NOMO-1 treated with dmso at 0.1 percent for 144 hours (cell line): ENCODE measurements around the gene EXOC6B.

Experiments used
- DNase-seq: peaks from one replicate; lab custom pipeline; 2025; ENCODE audit not compliant: unreplicated experiment; lab: John Stamatoyannopoulos, UW

The EXOC6B gene

GRCh38 chr2:72183016-72183415 lies 642.8 kb downstream of the EXOC6B start:
- DNase-seq = no peak

GRCh38 chr2:72182547-72182946 lies 643.3 kb downstream of the EXOC6B start:
- no peak for DNase-seq

GRCh38 chr2:72181616-72182015 lies 644.2 kb downstream of the EXOC6B start:
- no peak for DNase-seq

- DNase-seq = no peak
Measured at GRCh38 chr2:72180351-72180750, 645.5 kb downstream of the EXOC6B start.

GRCh38 chr2:72178551-72178950 lies 647.3 kb downstream of the EXOC6B start:
- DNase-seq = no peak

- no peak for DNase-seq
Measured at GRCh38 chr2:72176281-72176680, 649.6 kb downstream of the EXOC6B start.

- no peak for DNase-seq
Measured at GRCh38 chr2:72175636-72176035, 650.2 kb downstream of the EXOC6B start.

- no peak for DNase-seq
Measured at GRCh38 chr2:72173640-72174321, 652.1 kb downstream of the EXOC6B start.

- no peak for DNase-seq
Measured at GRCh38 chr2:72172478-72172877, 653.4 kb downstream of the EXOC6B start.

- DNase-seq = no peak
Measured at GRCh38 chr2:72166279-72166678, 659.6 kb downstream of the EXOC6B start.

- DNase-seq = no peak
Measured at GRCh38 chr2:72165792-72166191, 660.0 kb downstream of the EXOC6B start.

GRCh38 chr2:72162574-72162973 lies 663.3 kb downstream of the EXOC6B start:
- no peak for DNase-seq

GRCh38 chr2:72159211-72159993 lies 666.4 kb downstream of the EXOC6B start:
- no peak for DNase-seq

- DNase-seq = no peak
Measured at GRCh38 chr2:72157871-72158771, 667.7 kb downstream of the EXOC6B start.

GRCh38 chr2:72156872-72157271 lies 669.0 kb downstream of the EXOC6B start:
- DNase-seq = no peak

GRCh38 chr2:72155737-72156136 lies 670.1 kb downstream of the EXOC6B start:
- no peak for DNase-seq

GRCh38 chr2:72155151-72155550 lies 670.7 kb downstream of the EXOC6B start:
- no peak for DNase-seq

- no peak for DNase-seq
Measured at GRCh38 chr2:72154386-72154975, 671.4 kb downstream of the EXOC6B start.

- no peak for DNase-seq
Measured at GRCh38 chr2:72153924-72154323, 671.9 kb downstream of the EXOC6B start.

GRCh38 chr2:72153026-72153791 lies 672.6 kb downstream of the EXOC6B start:
- DNase-seq = no peak
